Lung microvascular endothelial cell (primary cell): Measurements from ENCODE around the gene EVA1B. TPM values are rescaled to one million over a fixed set of nuclear protein-coding genes. Genes with fewer than 3 reads are reported as not detected.

Experiments used
- DNase-seq, 2 donors: peaks; one replicate each; pipeline versions ENCODE4 v3.0.0 to v3.0.0-alpha.2; 2010; ENCODE audit warnings: low read depth in 2 of 2
- total RNA-seq: library from RNA; depleted of rRNA; stranded (reverse); fragments of >200 nt; gene quantifications from 2 replicates; pipeline ENCODE4 v1.2.1, GENCODE V29; 2014

EVA1B gene
- total RNA-seq, 1 donor from 2014 or later = 109 TPM

DNA sequence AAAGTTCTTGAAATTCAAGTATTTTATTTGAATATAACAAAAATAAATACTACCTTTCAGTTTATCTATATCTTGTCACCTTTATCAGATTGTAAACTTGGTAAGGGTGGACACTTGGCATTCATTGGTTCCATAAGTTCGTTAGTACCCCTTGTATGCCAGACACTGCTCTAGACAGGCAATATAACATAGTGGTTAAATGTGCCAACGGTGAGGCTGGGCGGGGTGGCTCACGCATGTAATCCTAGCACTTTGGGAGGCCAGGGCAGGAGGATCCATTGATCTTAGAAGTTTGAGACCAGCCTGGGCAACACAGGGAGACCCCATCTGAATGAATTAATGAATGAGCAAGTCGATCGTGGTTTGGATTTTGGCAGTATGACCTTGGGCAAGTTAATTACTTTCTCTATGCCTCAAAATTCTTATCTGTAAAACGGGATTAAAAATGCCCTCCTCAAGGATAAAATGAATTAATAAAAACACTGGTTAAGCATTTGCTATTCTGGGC, 43.6 kb downstream of the EVA1B start:
- no peak for DNase-seq

DNA sequence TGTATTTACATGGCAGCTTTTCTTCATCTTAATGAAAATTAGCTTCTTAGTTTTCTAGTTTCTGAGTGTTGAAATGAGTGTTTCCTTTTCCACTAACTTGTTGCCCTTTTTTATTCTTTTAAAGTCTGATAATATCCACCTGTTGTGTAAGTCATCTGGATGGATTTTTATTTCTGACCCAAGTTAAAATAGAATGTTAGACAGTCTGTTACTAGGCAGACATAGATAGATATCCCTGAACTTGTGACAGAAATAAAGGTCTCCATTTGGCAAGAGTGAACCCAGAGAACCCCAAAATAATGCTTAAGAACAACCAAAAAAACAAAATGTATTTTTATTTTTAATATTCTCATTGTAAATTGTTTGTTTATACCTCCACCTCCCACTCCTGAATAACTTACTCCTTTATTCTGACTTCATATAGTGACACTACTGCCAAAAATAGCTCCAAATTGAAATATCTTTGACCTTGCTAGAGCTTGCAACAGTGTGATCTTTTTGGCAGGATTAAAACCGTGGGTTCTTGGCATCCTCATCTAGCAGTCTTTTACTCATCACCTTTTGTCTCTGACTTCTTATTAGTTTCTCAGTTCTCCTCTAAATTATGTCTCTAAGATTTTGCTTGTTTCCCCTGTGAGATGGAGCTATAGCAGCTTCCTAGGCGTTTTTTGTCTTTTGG, 44.2 kb downstream of the EVA1B start:
- no peak for DNase-seq

DNA sequence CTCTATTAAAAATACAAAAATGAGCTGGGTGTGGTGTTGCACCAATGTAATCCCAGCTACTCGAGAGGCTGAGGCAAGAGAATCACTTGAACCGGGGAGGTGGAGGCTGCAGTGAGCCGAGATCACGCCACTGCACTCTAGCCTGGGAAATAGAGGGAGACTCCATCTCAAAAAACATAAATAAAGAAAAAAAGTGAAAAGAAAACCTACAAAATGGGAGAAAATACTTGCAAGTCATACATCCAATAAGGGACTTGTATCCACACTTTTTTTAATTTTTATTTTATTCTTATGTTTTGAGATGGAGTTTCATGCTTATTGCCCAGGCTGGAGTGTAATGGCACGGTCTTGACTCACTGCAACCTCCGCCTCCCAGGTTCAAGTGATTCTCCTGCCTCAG, 46.8 kb downstream of the EVA1B start:
- no peak for DNase-seq

- DNase-seq = no peak
These were observed 49.2 kb downstream of the EVA1B start for GRCh38 chr1:36274201-36274600.

DNA sequence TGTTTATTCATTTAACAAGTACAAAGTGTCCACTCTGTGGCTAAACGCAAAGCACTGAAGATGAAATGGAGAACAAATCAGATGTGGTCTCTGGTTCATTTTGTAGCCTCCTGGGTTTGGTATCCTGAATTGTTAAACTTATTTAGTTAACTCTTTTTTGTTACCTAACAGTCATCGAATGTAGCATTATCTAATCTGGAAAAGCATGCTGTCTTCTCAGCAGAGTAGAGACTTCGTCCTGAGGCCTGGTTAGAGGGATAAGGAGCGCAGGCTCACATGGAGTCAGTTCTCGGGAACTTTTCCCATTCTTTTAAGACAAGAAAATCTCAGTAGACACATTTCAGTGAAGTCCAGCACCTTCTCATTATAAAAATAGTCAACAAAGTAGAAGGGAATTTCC, 50.4 kb downstream of the EVA1B start:
- no peak for DNase-seq

Other genes with a start within 250 kb of the EVA1B start
- 0.20 and 0.22 TPM in 2 replicates for gene TEKT2, start 239.6 kb downstream of the EVA1B start, total RNA-seq
- gene ADPRS, start 234.8 kb downstream of the EVA1B start, total RNA-seq = 26.4 and 38.1 TPM in 2 replicates
- 0.44 and 1.6 TPM in 2 replicates for gene COL8A2, start 198.4 kb downstream of the EVA1B start, total RNA-seq
- gene TRAPPC3, start 174.2 kb downstream of the EVA1B start, total RNA-seq = 72.1 and 85.3 TPM in 2 replicates
- 42.7 and 44.2 TPM in 2 replicates for gene MAP7D1, start 167.5 kb downstream of the EVA1B start, total RNA-seq
- 104 and 113 TPM in 2 replicates for gene THRAP3, start 99.2 kb downstream of the EVA1B start, total RNA-seq
- gene SH3D21, start 17.3 kb downstream of the EVA1B start, total RNA-seq = 0.44 and 0.99 TPM in 2 replicates
- gene STK40, start 62.3 kb upstream of the EVA1B start, total RNA-seq = 11.3 and 21.6 TPM in 2 replicates
- gene LSM10, start 74.3 kb upstream of the EVA1B start, total RNA-seq = 8.1 and 9.9 TPM in 2 replicates
- gene OSCP1, start 126.8 kb upstream of the EVA1B start, total RNA-seq = 4.2 and 5.2 TPM in 2 replicates
- 69.5 and 70.4 TPM in 2 replicates for gene MRPS15, start 140.7 kb upstream of the EVA1B start, total RNA-seq
- not detected in 2 replicates for gene CSF3R, start 159.3 kb upstream of the EVA1B start, total RNA-seq